Esophagus (tissue), 2 donors: Measurements from ENCODE around the gene SLC10A7. TPM values are rescaled to one million over a fixed set of nuclear protein-coding genes. Genes with fewer than 3 reads are reported as not detected.

Source experiments
- H3K27ac ChIP-seq, 2 donors: one replicate each; pipeline ENCODE4 v1.5.1; 2013; ENCODE audit warnings: low read depth in 2 of 2, mild to moderate bottlenecking in 2 of 2, inconsistent platforms in 1 of 2, low read length in 1 of 2, moderate library complexity in 1 of 2
- H3K27me3 ChIP-seq, 2 donors: one replicate each; pipeline ENCODE4 v1.6.1; 2013; ENCODE audit warnings: low read length in 2 of 2, control low read depth in 1 of 2, mild to moderate bottlenecking in 1 of 2; ENCODE audit not compliant: insufficient read depth in 2 of 2, control insufficient read depth in 1 of 2
- H3K36me3 ChIP-seq, 2 donors: one replicate each; pipeline ENCODE4 v1.6.1; 2013; ENCODE audit warnings: low read length in 1 of 2; ENCODE audit not compliant: control insufficient read depth in 2 of 2, insufficient read depth in 2 of 2
- H3K4me1 ChIP-seq, 2 donors: one replicate each; pipeline ENCODE4 v1.6.1; 2013; ENCODE audit warnings: low read length in 1 of 2; ENCODE audit not compliant: control insufficient read depth in 2 of 2, insufficient read depth in 2 of 2
- H3K4me3 ChIP-seq, 2 donors: one replicate each; pipeline ENCODE4 v1.5.1; 2013; ENCODE audit warnings: low read length in 2 of 2, mild to moderate bottlenecking in 2 of 2, low read depth in 1 of 2, moderate library complexity in 1 of 2
- H3K9me3 ChIP-seq, 2 donors: one replicate each; pipeline ENCODE4 v1.6.1; 2013; ENCODE audit warnings: mild to moderate bottlenecking in 2 of 2, low read depth in 1 of 2, low read length in 1 of 2, moderate library complexity in 1 of 2; ENCODE audit not compliant: control insufficient read depth in 2 of 2, insufficient read depth in 1 of 2
- WGBS, 2 donors: extraction: QIAGEN DNeasy Blood & Tissue Kit; methylation state at CpG; one replicate each; pipeline ENCODE4 v1.1.7; 2013; 5-methylcytosine and 5-hydroxymethylcytosine counted together
- polyA plus RNA-seq, 2 donors: library from polyadenylated mRNA; stranded (reverse); fragments of 200-250 nt; gene quantifications; one replicate each; pipeline ENCODE4 v1.2.3, GENCODE V29; 2013
- donor health status: healthy with polysubstance abuse.
- donor health status: Bipolar disorder and iron deficiency.

Gene SLC10A7
- polyA plus RNA-seq, 2 donors, result 2.5 to 3.8 TPM

DNA sequence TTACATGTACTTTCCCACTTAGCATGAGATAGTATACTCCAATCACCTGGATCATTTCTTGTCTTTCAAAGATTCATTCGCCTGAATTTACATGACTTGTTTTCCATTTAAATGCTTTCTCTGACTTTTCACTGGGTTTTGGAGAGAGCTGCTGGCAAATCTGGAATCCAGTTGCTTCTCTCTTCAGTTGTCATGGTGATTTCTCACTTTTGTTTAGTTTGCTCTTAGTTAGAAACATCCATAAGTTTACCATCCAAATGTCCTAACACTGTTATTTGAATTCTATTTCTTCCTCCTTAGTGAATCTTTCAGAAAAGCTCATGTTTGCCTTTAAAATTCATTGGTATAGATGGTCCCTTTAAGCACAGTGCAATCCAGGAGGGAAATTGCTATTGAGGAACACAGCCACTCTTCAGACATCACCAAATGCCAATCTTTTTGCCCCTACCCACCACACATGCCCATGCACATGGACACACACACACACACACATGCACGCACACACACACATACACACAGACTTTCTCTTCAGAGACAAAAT lies 255.7 kb downstream of the SLC10A7 start:
- H3K4me3 ChIP-seq, result no peak overlapping the region
- H3K4me1 ChIP-seq, result no peaks in the 10 kb centered on the region
- H3K9me3 ChIP-seq, result no peaks in the 10 kb centered on the region

DNA sequence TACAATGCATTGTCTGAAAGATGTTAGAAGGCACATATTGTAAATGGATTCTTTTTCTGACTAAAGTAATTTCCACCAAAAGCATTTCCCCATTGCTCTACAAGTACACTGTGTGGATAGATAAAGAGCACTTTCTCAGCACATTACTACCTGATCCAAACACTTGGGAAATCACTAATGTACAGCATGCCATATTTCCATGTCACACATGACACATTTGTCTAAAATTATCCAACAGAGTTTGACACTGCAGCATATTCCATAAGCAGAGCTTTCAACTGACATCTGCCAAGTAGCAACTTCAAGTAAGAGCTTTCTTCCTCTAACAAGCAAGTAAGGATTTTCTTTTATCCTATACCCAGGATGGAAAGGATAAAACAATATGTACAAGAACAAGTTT lies 257.9 kb downstream of the SLC10A7 start:
- peaks cover 0 to 2% of the 10 kb centered on the region in 2 donors for H3K4me1 ChIP-seq
- no peaks in the 10 kb centered on the region for H3K27me3 ChIP-seq

More for the DNA sequence above, 255.7 kb downstream of the SLC10A7 start:
- Histone ChIP-seq H3K36me3 (peaks cover 0 to 2% of the 10 kb centered on the region in 2 donors), H3K27me3 (no peaks in the 10 kb centered on the region), H3K27ac (no peak overlapping the region)
- WGBS, 2 donors, result 89 to 94% methylated on average over 2 of the region's 2 CpGs

DNA sequence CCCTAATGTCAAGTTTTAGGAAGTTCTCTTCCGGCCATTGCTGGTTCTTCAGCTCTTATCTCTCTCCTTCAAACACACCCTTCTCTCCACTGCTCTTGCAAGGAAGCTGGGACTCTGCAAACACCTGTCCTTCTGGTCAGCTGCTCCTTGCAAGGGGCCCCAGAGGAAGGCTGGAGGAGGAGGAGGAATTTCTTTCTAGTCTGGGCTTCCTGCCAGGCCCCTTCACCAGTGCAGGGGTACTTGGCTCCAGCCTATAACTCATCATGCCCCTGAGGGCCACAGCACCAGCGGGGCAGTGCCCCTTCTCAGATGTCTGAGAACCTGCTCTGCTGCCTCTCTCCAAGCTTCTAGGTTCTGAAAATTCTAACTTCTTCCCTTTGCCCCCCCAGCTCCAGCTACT lies 260.7 kb downstream of the SLC10A7 start:
- WGBS, 2 donors, result 88 to 93% methylated on average over 2 of the region's 2 CpGs
- H3K36me3 ChIP-seq, result peaks cover 0 to 3% of the 10 kb centered on the region in 2 donors

More for the DNA sequence above, 257.9 kb downstream of the SLC10A7 start:
- Histone ChIP-seq H3K36me3 (peaks cover 0 to 2% of the 10 kb centered on the region in 2 donors), H3K4me3 (no peak overlapping the region), H3K9me3 (no peaks in the 10 kb centered on the region), H3K27ac (no peak overlapping the region)

DNA sequence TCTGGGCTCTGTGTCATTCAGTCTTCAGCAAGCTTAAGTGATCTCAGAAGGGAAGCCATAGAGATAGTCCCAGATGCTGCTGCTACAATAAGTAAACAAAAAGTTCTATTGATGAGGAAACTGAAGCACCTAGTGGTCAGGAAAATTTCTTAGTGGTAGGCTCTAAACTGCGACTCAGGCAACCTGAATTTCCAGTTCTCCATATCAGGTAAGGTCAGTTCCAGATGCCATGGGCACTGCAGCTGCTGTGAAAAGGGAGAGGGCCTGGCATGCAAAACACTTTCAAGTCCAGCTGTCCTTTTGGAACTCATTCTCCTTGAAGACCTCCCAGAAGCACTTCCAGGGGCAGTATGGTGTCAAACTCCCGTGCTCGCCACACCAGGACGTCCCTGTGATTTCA lies 261.2 kb downstream of the SLC10A7 start:
- H3K4me1 ChIP-seq, result peaks cover 0 to 2% of the 10 kb centered on the region in 2 donors
- no peak overlapping the region for H3K4me3 ChIP-seq
- H3K9me3 ChIP-seq, result no peaks in the 10 kb centered on the region
- 86 to 89% methylated on average over 4 of the region's 4 CpGs for WGBS, 2 donors
- no peaks in the 10 kb centered on the region for H3K27me3 ChIP-seq
- no peak overlapping the region for H3K27ac ChIP-seq
- peaks cover 0 to 3% of the 10 kb centered on the region in 2 donors for H3K36me3 ChIP-seq

More for the DNA sequence above, 260.7 kb downstream of the SLC10A7 start:
- Histone ChIP-seq H3K27me3 (no peaks in the 10 kb centered on the region), H3K4me1 (peaks cover 0 to 2% of the 10 kb centered on the region in 2 donors), H3K27ac (no peak overlapping the region), H3K9me3 (no peaks in the 10 kb centered on the region), H3K4me3 (no peak overlapping the region)

DNA sequence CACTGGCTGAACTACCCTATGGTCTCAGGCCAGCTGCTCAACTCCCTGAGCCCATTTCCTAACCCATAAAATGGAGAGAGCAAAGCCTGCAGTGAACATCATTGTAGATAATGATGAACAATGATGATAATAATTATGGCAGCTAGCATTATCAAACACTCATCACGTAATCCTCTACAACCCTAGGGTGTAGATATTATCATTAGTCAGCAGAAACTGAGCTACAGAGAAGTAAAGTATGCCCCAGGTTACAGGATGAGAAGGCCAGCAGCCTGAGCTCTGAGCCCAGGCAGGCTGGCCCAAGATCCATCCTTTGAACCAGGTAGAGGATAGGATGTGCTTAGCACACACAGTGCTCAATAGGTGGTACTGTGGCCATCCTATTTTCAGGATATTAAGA lies 264.2 kb downstream of the SLC10A7 start:
- H3K36me3 ChIP-seq, result peaks cover 0 to 2% of the 10 kb centered on the region in 2 donors
- 89 to 91% methylated on average over 1 of the region's 1 CpG for WGBS, 2 donors
- no peak overlapping the region for H3K4me3 ChIP-seq
- peaks cover 0 to 2% of the 10 kb centered on the region in 2 donors for H3K4me1 ChIP-seq
- H3K27ac ChIP-seq, result no peak overlapping the region
- H3K27me3 ChIP-seq, result no peaks in the 10 kb centered on the region
- H3K9me3 ChIP-seq, result no peaks in the 10 kb centered on the region

DNA sequence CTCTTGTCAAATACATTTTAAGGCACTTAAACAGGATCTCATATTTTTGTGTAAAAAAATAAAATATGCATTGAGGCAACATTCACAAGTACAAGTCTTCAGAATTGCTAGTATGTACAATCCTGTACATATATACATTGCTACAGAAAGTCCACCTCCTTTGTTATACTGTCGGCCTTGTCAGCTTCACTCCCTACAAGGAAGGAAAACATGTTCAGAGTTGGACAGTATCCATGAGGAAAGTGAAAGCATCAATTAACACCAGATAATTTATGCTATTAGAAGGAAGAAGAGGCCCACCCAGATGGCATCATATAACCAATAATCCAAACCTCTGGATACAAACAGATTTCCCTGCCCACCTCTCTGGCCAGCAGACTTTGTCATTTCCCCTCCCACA lies 265.4 kb downstream of the SLC10A7 start:
- H3K27me3 ChIP-seq, result no peaks in the 10 kb centered on the region
- no peak overlapping the region for H3K27ac ChIP-seq
- H3K4me3 ChIP-seq, result no peak overlapping the region
- H3K36me3 ChIP-seq, result peaks cover 0 to 2% of the 10 kb centered on the region in 2 donors
- 28 to 30% methylated on average over 1 of the region's 1 CpG for WGBS, 2 donors
- no peaks in the 10 kb centered on the region for H3K9me3 ChIP-seq
- peaks cover 0 to 2% of the 10 kb centered on the region in 2 donors for H3K4me1 ChIP-seq

DNA sequence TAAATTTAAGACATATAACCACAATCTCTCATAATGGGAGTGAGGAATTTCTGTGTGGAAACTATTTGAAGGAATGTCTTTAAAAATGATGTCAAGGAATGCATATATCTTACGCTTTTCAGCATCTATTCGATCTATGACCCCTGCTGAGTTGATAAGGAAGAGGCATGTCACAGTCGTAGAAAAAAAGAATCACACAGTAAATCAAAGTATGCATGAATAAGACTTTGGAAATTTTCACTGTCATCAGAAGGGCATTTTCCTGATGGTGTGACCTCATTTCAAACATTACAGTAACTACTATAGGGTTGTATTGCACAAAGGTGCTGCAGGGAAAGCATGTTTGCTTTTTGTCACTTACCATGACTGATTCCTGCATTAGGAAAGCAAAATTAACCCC lies 265.9 kb downstream of the SLC10A7 start:
- H3K9me3 ChIP-seq, result no peaks in the 10 kb centered on the region
- H3K4me1 ChIP-seq, result peaks cover 0 to 2% of the 10 kb centered on the region in 2 donors
- no peak overlapping the region for H3K27ac ChIP-seq
- H3K4me3 ChIP-seq, result no peak overlapping the region
- H3K36me3 ChIP-seq, result peaks cover 0 to 2% of the 10 kb centered on the region in 2 donors
- WGBS, 2 donors, result 64 to 72% methylated on average over 3 of the region's 3 CpGs
- no peaks in the 10 kb centered on the region for H3K27me3 ChIP-seq

DNA sequence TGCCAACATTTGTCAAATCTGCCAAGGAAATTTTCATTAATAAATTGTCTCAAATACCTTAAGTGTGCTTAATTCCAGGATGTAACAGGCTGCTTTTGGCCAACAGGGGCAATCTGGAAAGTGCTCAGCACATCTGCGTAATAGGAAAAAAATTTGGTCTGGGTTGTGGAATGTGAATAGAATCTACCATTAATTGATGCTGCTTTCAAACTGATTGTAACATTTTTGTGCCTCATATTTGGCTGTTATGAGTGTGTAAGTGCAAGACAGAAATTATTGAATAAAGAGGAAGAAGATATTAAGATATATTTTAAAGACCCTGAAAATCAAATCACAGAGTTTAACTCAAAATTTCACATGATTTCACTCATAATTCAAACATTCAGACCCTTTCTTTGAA lies 266.3 kb downstream of the SLC10A7 start:
- no peaks in the 10 kb centered on the region for H3K4me1 ChIP-seq
- H3K9me3 ChIP-seq, result no peaks in the 10 kb centered on the region
- 92 to 98% methylated on average over 1 of the region's 1 CpG for WGBS, 2 donors
- H3K27ac ChIP-seq, result no peak overlapping the region
- peaks cover 0 to 2% of the 10 kb centered on the region in 2 donors for H3K36me3 ChIP-seq
- H3K27me3 ChIP-seq, result no peaks in the 10 kb centered on the region
- no peak overlapping the region for H3K4me3 ChIP-seq

DNA sequence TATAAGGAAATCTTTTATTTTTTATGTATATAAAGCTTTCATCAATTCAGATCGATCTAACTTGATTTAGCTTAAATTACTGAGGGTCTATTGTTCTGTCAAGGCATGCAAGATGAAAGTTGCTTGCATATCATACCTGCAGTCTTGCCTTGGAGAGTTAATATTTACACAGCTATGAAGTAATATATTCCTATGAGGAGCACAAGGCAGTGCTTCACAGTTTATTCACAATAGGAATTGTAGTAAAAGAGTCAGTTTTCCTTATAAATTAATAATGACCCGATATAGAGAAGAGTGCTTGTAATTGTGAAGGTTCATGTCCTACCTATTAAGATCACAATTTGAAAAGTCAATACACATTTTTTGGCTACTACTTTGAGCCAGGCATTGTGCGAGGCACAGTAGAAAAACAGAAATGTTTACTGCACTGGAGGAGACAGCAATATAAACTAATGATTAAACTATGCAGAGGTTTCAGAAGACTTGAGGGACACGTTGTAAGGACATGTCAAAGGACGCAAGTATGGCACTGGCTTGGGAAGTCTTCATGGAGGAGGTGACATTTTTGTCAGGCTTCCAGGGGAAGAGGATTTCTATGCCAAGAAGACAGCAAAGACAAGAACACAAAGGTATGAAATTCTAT lies 268.6 kb downstream of the SLC10A7 start:
- H3K27me3 ChIP-seq, result no peaks in the 10 kb centered on the region
- peaks cover 0 to 2% of the 10 kb centered on the region in 2 donors for H3K36me3 ChIP-seq
- 68 to 79% methylated on average over 5 of the region's 5 CpGs for WGBS, 2 donors

DNA sequence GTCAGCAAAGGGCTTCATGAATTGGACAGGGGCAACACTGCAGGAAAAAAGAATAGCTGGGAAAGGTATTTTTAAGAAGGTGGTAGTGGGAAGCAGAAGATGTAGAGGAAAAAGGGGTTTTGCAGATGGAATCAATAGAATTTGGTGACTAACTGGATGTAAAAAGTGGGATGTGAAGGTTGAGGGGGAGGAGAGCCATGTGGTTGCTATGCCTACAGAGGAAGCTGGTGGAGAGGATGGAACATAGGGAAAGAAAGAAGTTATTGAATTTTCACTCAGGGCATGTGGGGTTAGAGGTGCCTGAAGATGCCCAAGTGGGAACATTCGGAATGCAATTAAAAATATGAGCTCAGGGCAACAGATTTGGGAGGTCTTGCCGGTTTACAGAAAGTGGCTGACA lies 274.4 kb downstream of the SLC10A7 start:
- WGBS, 2 donors, result 50 to 69% methylated on average over 2 of the region's 2 CpGs
- no peaks in the 10 kb centered on the region for H3K36me3 ChIP-seq
- H3K27ac ChIP-seq, result no peak overlapping the region
- H3K4me3 ChIP-seq, result no peak overlapping the region
- H3K9me3 ChIP-seq, result no peaks in the 10 kb centered on the region
- peaks cover 0 to 4% of the 10 kb centered on the region in 2 donors for H3K4me1 ChIP-seq
- no peaks in the 10 kb centered on the region for H3K27me3 ChIP-seq

More for the DNA sequence above, 268.6 kb downstream of the SLC10A7 start:
- no peaks in the 10 kb centered on the region for H3K4me1 ChIP-seq
- no peak overlapping the region for H3K27ac ChIP-seq
- no peak overlapping the region for H3K4me3 ChIP-seq
- no peaks in the 10 kb centered on the region for H3K9me3 ChIP-seq
